HT-29 (cell line): ENCODE measurements around the gene UBE2G2. TPM values are rescaled to one million over a fixed set of nuclear protein-coding genes. Genes with fewer than 3 reads are reported as not detected.
A peak's percentile ranks its signal among the peaks of the same experiment; 100 is the strongest.

Source experiments
- DNase-seq: peaks from one replicate; pipeline ENCODE4 v3.0.0-alpha.2; 2015; ENCODE audit warnings: low spot score
- total RNA-seq: library from RNA; depleted of rRNA; stranded (reverse); fragments of >200 nt; shearing (Covaris generic); gene quantifications from 2 replicates; pipeline ENCODE4 v1.2.3, GENCODE V29; 2014

The UBE2G2 gene
- total RNA-seq, 1 experiment from 2014 or later, result 63.7 TPM

DNA sequence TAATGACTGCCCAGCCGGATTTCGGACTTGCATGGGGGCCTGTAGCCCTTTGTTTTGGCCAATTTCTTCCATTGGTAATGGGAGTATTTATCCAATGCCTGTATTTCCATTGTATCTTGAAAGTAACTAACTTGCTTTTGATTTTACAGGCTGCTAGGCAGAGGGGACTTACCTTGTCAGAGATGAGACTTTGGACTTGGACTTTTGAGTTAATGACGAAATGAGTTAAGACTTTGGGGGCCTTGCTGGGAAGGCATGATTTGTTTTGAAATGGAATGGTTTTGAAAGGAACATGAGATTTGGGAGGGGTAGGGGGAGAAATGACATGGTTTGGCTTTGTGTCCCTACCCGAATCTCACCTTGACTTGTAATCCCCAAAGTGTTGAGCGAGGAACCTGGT, 9.6 kb downstream of the UBE2G2 start:
- DNase-seq, result no peak

DNA sequence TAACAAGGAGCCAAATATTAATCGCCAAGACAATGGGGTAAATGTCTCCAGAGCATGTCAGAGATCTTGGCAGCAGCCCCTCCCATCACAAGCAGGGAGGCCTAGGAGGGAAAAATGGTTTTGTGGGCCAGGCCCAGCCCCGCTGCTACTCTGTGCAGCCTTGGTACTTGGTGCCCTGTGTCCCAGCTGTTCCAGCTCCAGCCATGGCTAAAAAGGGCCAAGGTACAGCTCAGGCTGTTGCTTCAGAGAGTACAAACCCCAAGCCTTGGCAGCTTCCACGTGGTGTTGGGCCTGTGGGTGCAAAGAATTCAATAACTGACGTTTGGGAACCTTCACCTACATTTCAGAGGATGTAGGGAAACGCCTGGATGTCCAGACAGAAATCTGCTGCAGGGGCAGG, 10.4 kb downstream of the UBE2G2 start:
- no peak for DNase-seq

DNA sequence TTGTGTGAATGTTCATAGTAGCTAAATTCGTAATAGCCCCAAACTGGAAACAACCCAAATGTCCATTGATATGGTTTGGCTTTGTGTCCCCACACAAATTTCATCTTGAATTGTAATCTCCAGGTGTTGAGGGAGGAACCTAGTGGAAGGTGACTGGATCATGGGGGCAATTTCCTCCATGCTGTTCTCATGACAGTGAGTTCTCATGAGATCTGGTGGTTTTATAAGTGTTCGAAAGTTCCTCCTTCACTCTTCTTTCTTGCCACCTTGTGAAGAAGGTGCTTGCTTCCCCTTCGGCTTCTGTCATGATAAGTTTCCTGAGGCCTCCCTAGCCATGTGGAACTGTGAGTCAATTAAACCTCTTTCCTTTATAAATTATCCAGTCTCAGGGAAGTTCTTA, 11.3 kb downstream of the UBE2G2 start:
- DNase-seq, result no peak

DNA sequence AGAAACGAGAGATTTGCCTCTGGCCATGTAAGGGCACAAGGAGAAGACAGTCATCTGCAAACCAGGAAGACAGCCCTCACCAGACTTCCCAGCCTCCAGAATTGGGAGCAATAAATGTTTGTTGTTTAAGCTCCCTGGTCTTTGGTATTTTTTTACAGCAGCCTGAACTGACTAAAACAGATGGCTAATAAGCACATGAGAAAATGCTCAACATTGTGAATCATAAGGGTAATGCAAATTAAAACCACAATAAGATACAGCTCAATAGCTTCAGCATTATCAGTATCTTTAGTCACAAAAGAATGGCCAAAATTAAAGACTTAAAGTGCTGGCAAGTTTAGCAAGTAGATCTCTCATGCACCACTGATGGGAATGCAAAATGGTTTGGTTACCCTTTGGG, 11.7 kb downstream of the UBE2G2 start:
- DNase-seq, result no peak

DNA sequence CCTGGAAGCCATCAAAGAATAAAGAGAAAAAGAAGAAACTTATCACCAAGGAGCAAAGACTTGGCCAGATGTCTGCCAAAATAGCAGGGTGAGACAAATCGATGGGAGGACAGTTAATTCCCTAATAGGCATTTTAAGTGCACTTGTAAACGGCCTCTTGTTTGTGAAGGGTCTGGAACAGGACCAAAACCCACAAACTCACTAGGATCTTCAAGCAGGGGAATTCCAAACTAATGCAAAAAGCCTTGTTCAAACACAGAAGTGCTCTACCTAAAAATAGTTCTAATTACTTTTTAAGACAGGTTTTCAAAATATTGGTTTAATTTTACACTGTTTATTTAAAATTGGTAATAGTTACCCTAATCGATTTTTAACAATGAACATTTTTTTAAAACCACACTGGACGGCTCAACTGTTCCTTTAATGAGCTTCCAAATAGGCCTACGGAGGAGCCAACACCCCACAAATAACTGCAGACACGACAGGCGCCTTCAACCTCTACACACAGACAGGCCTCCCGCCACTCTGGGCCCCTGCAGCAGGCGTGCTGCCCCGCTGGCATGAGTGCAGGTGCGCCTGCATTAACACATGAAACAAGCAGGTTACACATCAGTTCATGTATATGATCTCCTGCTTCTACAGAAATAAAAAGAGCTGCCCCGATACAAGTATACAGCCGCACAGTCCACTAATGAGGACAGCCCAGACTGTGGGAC, 15.8 kb downstream of the UBE2G2 start:
- DNase-seq, result no peak

DNA sequence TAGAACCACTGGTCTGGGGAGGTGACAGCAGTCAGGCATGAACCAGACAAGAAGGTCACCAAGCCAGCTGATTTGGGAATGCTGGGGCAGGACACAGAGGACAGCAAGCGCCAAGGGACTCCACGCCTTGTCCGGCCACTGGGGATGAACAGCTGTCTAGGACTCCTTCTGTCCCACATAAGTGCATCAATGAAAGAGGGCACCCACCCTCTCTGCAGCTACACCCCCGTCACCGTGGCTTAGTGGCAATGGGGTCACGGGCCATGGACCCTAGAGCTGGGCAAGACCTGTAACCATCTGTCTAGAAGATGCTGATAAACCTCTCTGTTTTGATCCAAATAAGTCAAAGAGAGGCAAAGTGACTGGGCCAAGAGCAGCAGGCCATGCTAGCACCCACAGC, 16.8 kb downstream of the UBE2G2 start:
- DNase-seq, result no peak

DNA sequence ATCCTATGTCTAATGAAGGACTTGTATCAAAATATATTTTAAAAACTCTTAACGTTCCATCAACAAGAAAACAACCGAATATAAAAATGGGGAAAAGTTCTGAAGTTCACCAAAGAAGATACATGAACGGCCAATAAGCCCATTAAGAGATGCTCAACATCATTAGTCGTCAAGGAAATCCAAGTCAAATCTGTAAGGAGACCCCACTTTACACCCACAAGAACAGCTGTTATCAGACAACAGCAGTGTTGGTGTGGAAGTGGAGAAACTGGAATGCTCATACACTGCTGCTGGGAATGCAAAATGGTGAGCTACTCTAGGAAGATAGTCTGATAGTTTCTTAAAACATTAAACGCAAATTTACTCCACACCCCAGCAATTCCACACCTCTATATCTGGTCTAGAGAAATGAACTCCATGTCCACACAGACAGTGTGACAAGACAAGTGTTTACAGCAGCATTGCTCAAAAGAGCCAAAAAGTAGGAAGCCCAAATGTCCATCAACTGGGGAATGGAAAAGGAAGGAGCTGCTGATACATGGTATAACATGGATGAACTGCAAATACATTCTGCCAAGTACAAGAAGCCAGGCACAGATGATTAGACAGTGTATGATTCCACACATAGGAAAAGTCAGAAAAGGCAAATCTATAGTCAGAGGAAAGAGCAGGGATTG, 18.5 kb downstream of the UBE2G2 start:
- DNase-seq, result no peak

DNA sequence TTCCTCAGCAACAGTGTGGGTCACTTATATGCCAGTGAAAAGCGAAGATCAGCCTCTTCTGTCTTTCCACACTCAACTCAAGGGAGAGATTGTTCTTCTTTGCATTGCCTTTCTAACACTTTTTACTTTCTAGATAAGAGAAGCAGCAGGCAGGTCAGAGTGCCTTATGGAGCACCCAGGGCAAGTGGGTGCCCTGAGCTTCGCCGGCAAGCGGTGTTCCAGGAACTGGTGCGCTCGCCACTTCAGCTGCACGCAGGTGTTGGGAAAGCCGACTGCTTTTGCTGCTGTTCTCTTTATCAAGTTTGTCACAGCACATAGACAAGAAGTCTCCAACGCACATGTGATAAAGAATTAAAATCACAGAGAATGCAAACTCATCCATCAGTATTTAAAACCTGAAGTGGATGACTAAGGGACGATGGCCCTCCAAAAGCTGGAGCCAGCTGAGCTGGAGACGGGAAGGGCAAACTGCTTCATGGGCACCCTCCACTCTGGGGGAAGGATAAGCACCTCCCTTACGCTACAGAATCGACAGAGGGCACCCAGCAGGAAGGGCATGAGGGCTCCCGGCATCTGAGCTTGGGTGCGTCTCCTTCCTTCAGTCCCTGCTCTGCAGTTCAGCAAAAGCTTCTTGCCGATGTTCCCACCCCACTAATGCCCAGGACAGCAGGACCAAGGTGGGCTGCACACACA, 20.7 kb downstream of the UBE2G2 start:
- no peak for DNase-seq

DNA sequence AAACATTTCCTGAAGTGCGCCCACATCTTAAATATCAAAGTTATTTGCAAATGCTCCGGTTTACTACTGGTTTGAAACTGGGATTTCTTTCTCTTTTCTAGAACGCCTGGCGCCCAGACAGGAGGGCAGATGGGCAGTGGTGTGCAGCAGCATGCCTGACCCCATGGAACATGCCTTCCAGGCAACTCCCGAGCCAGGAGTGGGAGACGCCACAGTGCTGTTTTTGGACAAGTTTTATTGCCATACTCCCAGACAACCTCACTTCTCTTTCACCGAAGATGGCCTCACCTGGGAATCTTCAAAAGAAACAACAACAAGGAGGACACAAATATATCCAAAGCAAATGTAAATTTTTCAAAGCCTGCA, 21.5 kb downstream of the UBE2G2 start:
- DNase-seq, result no peak

DNA sequence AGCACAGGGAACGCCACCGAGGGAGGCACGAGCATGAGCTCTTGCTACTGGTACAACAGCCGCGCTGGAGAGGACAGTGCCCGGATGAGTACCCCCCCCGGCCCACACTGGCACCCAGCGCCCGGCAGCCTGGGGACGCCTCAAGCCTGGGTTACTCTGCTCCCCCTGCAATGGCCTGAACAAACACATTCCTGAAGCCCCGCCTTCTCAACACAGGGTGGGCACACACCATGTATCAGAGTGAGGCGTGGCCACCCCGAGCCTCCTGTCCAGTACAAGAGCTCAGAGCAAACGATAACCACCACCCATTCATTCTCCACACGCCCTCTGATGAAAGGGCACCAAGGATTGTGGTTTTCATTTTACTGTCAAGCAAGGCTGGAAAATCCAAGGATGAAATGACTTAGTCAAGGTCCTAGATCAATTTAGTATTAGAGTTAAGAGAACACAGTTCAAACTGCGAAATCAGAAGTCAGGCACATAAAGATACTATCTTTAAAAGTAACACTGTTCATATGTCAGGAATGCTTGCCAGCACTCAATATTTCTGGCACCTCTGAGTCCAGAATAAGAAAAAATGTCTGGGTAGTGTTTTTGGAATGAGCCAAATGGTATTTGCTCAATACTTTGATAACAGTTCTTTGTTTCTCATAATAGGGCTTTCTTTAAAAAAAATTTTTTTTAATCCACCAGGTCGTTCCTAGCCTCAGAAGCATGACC, 22.0 kb downstream of the UBE2G2 start:
- no peak for DNase-seq

DNA sequence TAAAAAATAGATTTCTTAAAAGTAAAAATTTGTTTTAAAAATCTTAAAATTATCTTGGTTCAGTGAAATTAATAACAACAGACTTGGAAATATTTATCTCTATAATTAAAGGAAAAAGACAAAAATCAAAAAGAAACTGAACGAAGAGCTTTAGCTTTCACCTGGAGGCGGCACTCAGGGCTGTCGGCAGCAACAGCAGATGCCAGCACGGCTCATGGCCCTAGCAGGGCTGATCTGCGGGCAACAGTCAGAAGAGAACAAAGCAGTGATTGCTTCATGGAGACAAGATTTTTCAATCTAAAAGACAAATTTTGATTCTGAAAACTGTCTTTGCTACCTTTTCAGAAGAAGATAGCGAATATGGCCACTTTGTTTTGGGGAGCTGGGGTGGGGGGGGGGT, 22.6 kb downstream of the UBE2G2 start:
- no peak for DNase-seq

DNA sequence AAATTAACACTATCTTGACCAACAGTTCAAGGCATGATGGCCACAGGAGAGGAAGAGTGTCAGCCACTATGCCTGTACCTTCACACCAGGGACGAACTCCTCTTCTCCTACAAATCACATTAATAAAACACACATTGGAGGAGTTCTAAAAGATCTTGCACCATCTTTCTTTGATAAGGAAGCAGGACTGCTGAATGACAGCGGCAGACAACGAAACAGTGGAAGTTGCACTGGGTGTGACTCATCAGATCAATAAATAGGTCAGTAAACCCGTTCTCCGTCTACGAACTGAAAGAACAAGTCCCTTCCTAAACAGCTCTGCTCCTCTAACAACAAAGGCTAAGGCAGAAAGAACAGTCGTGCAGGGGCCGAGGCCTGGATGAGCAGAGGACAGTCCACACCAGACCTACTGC, 23.1 kb downstream of the UBE2G2 start:
- peak; percentile 53 for DNase-seq

DNA sequence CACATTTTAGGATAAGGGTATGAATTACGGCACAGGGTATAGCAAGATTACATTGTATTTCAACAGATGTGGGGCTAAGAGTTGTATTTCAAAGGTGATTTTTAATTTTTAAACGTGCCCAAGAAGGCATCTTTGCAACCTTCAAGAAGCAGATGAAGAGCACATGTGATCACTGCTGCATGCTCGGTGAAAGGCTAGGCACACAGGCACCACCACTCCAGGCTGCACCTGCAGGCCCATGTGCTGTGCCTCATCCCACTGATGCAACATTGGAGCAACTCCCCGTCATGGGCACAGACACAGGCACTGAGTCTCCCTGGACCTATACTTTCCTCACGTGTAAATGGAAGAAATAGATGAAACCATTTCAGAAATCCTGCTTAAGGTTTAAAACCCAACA, 23.5 kb downstream of the UBE2G2 start:
- no peak for DNase-seq

DNA sequence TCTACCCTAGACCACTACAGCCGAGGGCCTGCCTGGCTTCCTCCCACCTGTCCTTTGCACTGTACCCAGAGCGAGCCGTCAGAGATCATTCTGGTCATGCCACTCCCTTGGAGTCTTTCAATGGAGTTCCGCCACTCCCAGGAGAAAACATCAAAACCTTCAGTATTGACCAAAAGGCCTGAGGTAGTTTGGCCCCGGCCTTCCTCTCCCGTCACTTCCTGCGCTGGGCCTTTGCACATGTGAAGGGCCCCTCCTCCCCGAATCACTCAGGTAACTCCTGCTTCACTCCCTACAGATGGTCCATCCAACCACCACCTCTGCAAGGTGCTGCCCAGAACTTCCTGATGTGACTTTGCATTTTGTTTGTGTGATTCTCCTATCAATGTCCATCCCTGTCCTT, 26.6 kb downstream of the UBE2G2 start:
- DNase-seq, result no peak

DNA sequence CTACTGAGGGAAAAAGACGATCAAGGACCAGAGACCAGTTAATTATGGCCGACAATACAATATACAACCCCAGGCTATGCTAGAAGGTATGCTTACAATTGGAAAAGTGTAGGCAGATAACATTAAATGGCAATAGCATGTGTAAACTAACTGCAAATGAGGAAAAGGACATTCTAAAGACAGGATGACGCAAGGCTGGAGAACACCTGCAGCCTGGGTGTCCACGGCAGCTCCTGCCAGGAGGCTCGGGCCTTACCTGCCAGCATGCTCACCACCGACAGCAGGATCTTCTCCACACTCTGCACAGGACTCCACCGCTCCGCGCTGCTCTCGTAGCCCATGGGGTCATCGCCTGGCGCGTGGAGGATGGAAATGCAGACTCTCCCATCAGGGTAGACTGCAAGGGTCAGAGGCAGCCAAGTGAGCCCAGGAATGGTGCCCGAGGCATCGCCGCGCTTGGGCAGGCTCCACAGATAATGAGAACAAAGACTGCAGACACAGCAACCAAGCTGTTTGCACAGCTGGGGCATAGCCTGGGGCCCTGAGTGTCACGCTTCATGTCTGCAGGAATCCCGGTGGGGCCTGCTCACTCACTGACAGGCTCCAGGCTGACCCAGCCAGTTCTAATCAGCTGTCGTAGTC, 28.2 kb downstream of the UBE2G2 start:
- no peak for DNase-seq

DNA sequence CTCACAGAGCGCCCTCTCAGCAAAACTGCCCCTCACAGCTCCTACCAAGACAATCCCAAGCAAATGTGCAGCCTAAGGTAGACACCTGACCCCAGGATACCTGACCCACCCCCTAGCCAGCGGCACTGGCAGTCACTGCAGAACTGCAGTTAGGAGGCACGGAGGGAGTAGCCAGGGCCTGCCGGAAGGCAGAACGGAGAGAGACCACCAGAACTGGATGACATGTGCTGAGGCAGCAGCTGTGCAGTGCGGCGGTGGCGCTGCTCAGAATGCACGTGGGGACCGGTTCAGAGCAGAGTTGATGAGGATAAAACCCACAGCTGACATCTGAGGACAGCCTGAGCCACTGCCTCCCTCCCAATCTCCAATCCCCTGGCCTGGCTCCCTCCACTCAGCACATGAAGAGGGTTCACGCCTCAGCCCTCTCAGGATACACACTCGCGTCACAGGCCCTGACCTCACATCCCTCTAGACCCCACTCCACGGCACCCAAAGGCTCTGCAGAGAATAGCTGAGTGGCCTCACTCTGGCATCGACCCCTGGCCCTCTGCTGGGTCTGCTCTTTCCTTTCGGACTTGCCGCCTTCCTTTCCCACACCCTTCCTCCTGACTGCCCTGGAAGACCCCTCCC, 29.6 kb downstream of the UBE2G2 start:
- DNase-seq, result no peak

DNA sequence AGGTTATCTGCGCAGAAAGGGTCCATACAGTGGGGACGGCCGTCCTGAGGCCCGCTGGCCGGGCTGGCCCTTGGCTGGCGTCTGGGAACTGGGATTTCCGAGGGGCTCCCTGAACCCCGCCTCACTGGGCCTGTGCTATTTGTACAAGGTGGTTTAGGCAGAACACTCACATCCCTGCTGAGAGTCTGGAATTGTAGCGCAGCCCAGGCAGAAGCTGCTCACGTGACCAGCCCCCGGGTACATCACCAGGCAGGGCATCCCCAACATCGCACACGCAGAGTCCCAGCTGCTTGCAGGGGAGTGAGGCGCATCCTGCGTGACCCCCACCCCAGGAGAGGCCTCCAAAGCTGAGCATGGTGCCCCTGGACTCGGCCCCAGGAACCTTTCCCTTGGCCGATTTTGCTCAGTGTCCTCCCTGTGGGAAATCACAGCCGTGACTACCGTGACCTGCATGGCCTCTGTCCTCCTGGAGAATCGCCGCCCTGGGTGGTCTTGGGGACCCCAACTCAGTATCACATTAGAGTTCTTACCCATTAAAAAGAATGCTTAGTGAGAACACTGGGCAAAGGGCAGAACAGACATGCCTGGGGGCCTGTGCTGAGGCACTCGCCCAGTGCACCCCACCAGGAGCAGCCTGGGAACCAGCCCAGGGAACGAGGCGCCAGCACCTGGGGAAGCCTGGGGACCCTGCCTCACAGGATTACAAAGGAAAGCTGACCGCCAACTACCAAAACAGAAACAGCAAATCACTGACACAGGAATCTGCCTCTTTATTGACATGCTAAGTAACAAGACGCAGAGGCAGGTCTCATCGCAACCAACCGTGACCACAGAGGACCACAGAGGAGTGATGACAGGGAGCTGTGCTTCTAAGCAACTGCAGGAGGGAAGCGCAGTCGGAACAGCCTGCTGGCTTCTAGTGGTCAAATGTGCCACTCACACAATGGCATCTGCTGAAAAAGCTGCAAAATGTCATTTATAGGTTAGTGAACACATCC, 33.5 kb downstream of the UBE2G2 start:
- no peak for DNase-seq

DNA sequence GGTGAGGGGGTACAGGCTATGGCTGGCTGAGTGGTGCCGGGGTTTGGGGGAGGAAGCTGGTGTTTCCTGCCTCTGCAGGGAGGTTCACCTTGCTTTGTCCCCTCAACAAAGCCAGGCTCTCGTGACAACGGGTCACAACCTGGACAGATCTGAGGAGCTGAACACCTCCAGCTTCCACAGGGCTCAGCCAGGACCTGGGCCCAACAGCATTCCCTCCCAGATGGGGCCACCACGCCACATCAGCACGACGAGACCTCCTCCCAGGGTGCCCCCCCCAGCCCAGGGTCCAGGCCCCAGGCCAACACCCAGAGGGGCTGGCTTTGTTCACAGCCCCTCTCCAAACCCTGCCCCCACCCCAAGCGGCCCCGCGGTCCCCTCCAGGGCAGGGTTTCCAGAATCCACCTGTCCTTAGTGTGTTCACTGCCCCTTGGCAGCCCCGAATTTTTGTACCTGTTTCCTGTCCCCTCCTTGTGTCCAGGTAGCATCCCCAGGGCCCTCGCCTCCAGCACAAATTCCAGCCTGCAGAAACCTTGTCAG, 34.7 kb downstream of the UBE2G2 start:
- DNase-seq, result no peak

DNA sequence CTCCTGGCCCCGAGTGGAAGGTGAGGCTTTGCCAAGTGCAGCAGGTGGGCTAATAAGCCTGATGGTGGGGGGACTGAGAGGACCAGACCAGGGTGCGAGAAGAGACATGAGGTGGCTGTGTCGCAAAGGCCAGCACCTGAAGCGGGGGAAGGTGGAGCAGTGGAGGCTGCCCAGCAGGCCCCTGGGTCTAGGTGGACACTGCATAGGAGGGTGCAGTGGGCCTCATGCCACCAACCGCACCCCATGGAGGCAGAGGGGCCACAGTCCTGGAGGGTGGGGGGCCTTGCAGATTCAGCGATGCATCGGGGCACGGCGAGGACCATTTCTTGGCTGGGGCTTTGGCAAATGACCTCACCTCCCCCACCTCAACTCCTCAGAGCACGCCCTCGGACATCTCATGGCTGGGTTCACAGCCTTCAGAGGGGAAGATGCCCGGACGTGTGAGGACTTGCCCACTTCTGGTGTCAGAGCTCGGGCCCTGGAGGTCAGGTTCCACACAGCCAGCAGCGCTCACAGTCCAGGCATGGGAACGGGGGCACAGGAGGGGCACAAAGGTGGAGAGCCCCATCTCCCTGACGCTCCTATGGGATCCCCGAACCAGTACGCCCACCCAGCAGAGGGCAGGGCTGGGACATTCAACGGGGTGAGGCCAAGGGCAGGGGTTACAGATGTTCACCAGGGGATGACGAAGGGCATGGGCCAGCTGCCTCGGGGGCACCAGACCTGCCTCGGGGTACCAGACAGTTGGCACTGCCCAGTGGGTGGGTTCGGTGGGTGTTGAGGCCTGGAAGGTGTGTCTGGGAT, 35.4 kb downstream of the UBE2G2 start:
- no peak for DNase-seq
